Measurements from ENCODE around the gene ANAPC2. TPM values are rescaled to one million over a fixed set of nuclear protein-coding genes. Genes with fewer than 3 reads are reported as not detected.

ANAPC2 gene
- total and polyA plus RNA-seq, 4 donors, result 31.9 to 60.9 (median 41.1) TPM

GRCh38 chr9:137222190-137223077, 34.1 kb upstream of the ANAPC2 start, which contains the start of gene RNF208:
RNF208 (minus strand) TSS chr9:137222240; CDS start chr9:137221212, 1,028 bp downstream.
- Histone ChIP-seq H3K4me3 (peak within 1 kb of the TSS; percentile 49), H3K27ac (ENCODE audit: low read depth in 1 of 2, low read length in 1 of 2) (peak within 1 kb of the TSS; percentile 74 to 76), H3K36me3 (ENCODE audit: control insufficient read depth in 4 of 4, insufficient read depth in 4 of 4, low read length in 4 of 4) (no peaks in the 10 kb centered on the region), H3K27me3 (ENCODE audit: control insufficient read depth in 3 of 3, insufficient read depth in 3 of 3, low read length in 2 of 3) (no peaks in the 10 kb centered on the region), H3K9me3 (ENCODE audit: control insufficient read depth in 4 of 4, insufficient read depth in 3 of 4, low read length in 3 of 4) (no peaks in the 10 kb centered on the region), H3K4me1 (ENCODE audit: control insufficient read depth in 5 of 5, insufficient read depth in 5 of 5, low read length in 5 of 5) (peaks cover 0 to 19% (median 5%) of the 10 kb centered on the region in 5 donors), H3K9ac (ENCODE audit: insufficient read depth in 1 of 2, low read length in 2 of 2) (no peak within 1 kb of the TSS)
- ATAC-seq (ENCODE audit: insufficient read depth, low FRiP score) (no peak), DNase-seq (no peak)
- WGBS, 2 donors, result 3 to 4% methylated on average over 62 to 88 of the region's 88 CpGs
- TF ChIP-seq CTCF (IDR thresholded peaks at IDR 0.05; ENCODE audit: control extremely low read depth, extremely low read depth), result no peak

GRCh38 chr9:137221506-137222111, 33.2 kb upstream of the ANAPC2 start:
- TF ChIP-seq CTCF (IDR thresholded peaks at IDR 0.05; ENCODE audit: control extremely low read depth, extremely low read depth), result no peak
- DNase-seq, result no peak
- WGBS, 2 donors, result 8 to 10% methylated on average over 32 to 61 of the region's 61 CpGs
- Histone ChIP-seq H3K9me3 (ENCODE audit: control insufficient read depth in 4 of 4, insufficient read depth in 3 of 4, low read length in 3 of 4) (no peaks in the 10 kb centered on the region), H3K4me1 (ENCODE audit: control insufficient read depth in 5 of 5, insufficient read depth in 5 of 5, low read length in 5 of 5) (peaks cover 0 to 21% (median 5%) of the 10 kb centered on the region in 5 donors), H3K4me3 (no peak overlapping the region), H3K27me3 (ENCODE audit: control insufficient read depth in 3 of 3, insufficient read depth in 3 of 3, low read length in 2 of 3) (no peaks in the 10 kb centered on the region), H3K36me3 (ENCODE audit: control insufficient read depth in 4 of 4, insufficient read depth in 4 of 4, low read length in 4 of 4) (peaks cover 0 to under 1% (median 0%) of the 10 kb centered on the region in 4 donors), H3K27ac (ENCODE audit: low read depth in 1 of 2, low read length in 1 of 2) (peak overlapping the region in 1 of 2 donors; percentile 15), H3K9ac (ENCODE audit: insufficient read depth in 1 of 2, low read length in 2 of 2) (no peak overlapping the region)
- no peak for ATAC-seq (ENCODE audit: insufficient read depth, low FRiP score)

- 86 to 91% methylated on average over 13 to 14 of the region's 14 CpGs for WGBS, 2 donors
- Histone ChIP-seq H3K36me3 (ENCODE audit: control insufficient read depth in 4 of 4, insufficient read depth in 4 of 4, low read length in 4 of 4) (peaks cover 0 to 6% (median 0%) of the 10 kb centered on the region in 4 donors), H3K27ac (ENCODE audit: low read depth in 1 of 2, low read length in 1 of 2) (no peak overlapping the region), H3K9me3 (ENCODE audit: control insufficient read depth in 4 of 4, insufficient read depth in 3 of 4, low read length in 3 of 4) (no peaks in the 10 kb centered on the region), H3K4me3 (no peak overlapping the region), H3K27me3 (ENCODE audit: control insufficient read depth in 3 of 3, insufficient read depth in 3 of 3, low read length in 2 of 3) (no peaks in the 10 kb centered on the region), H3K4me1 (ENCODE audit: control insufficient read depth in 5 of 5, insufficient read depth in 5 of 5, low read length in 5 of 5) (peaks cover 0 to 21% (median 5%) of the 10 kb centered on the region in 5 donors), H3K9ac (ENCODE audit: insufficient read depth in 1 of 2, low read length in 2 of 2) (no peak overlapping the region)
- DNase-seq, result no peak
- no peak for TF ChIP-seq CTCF (IDR thresholded peaks at IDR 0.05; ENCODE audit: control extremely low read depth, extremely low read depth)
- no peak for ATAC-seq (ENCODE audit: insufficient read depth, low FRiP score)
These were observed 32.7 kb upstream of the ANAPC2 start for GRCh38 chr9:137221095-137221505.
